Suprapubic skin (tissue), 4 donors: Measurements from ENCODE around the gene GET4. TPM values are rescaled to one million over a fixed set of nuclear protein-coding genes. Genes with fewer than 3 reads are reported as not detected.

Experiments used
- DNase-seq, 2 donors: peaks; one replicate each; pipeline ENCODE4 v3.0.0-alpha.2; 2019; ENCODE audit warnings: low spot score in 2 of 2
- H3K27ac ChIP-seq: fragments of 200-600 bp; sonication (generic); one replicate; pipeline ENCODE4 v1.5.1; 2019
- H3K27me3 ChIP-seq: fragments of 200-600 bp; sonication (generic); one replicate; pipeline ENCODE4 v1.5.1; 2019
- H3K36me3 ChIP-seq: fragments of 200-600 bp; sonication (generic); one replicate; pipeline ENCODE4 v1.5.1; 2019
- H3K4me1 ChIP-seq: fragments of 200-600 bp; sonication (generic); one replicate; pipeline ENCODE4 v1.5.1; 2019
- H3K4me3 ChIP-seq: fragments of 200-600 bp; sonication (generic); one replicate; pipeline ENCODE4 v1.5.1; 2019; ENCODE audit warnings: mild to moderate bottlenecking
- H3K9me3 ChIP-seq: fragments of 200-600 bp; sonication (generic); one replicate; pipeline ENCODE4 v1.5.1; 2019
- EP300 ChIP-seq: sonication (generic); formaldehyde crosslinking; IDR thresholded peaks from one replicate; pipeline ENCODE4 v1.6.1; 2017; ENCODE audit warnings: antibody characterized with exemption
- POLR2A ChIP-seq, 2 donors: fragments of 450-650 bp; IDR thresholded peaks; one replicate each; pipeline ENCODE4 v1.6.1; 2017; ENCODE audit warnings: antibody characterized with exemption in 2 of 2, mild to moderate bottlenecking in 2 of 2, moderate library complexity in 2 of 2
- POLR2AphosphoS5 ChIP-seq, 3 donors: sonication (generic); formaldehyde crosslinking; IDR thresholded peaks; one replicate each; pipeline ENCODE4 v1.6.1; 2017; ENCODE audit warnings: antibody characterized with exemption in 3 of 3
- WGBS: methylation state at CpG from one replicate; pipeline ENCODE4 v1.1.5; 2018; 5-methylcytosine and 5-hydroxymethylcytosine counted together
- total RNA-seq, 4 donors: library from RNA; depleted of rRNA; stranded (reverse); fragments of >200 nt; gene quantifications; one replicate each; pipeline ENCODE4 v1.1.0, GENCODE V29; 2016
- TF ChIP-seq, protein P1 (sequence below), 2 donors: fragments of 200-600 bp in 1 of 2; fragments of 450-650 bp in 1 of 2; sonication (generic) in 1 of 2; IDR thresholded peaks; one replicate each; pipeline ENCODE4 v1.5.1; 2016 to 2019; ENCODE audit warnings: antibody characterized with exemption in 2 of 2, mild to moderate bottlenecking in 1 of 2, moderate library complexity in 1 of 2

Gene GET4
- total RNA-seq, 4 donors from 2014 or later, result 27.7 to 58.2 (median 47.8) TPM

DNA sequence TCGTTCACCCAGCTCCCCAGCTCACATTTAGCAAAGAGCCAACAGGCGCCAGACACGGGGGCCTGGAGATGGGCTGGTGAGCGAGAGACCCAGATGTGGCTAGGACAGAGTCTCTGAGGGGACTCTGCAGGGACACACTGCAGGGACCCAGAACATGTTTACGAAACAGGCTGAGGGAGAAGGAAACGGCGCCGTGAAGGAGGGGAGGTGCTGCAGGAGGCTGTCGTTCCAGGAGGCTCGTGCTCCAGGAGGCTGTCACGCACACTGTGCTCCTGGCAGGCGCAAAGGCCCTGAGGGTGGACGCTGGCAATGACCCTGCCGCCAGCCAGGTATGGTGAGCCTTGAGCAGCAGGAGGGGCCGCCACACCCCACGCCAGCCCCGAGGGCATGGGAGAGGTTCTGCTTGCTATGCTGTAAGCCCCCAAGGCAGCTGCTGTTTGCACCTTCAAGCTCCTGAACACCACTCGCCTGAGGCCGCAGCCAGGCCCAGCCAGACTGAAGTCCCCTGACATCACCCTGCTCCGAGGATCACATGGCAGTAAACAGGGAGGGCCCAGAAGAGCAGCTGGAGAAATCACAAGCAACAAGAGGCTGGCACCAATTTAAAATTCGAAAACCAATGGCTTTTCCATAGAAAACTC, 50.8 kb downstream of the GET4 start:
- peak; percentile 60 to 76 for DNase-seq
- Histone ChIP-seq H3K27ac (no peak overlapping the region), H3K4me1 (peaks cover 22% of the 10 kb centered on the region), H3K9me3 (no peaks in the 10 kb centered on the region), H3K4me3 (no peak overlapping the region), H3K36me3 (no peaks in the 10 kb centered on the region), H3K27me3 (peaks cover 3% of the 10 kb centered on the region)
- no peak for TF ChIP-seq POLR2A (IDR thresholded peaks at IDR 0.05)
- no peak for TF ChIP-seq EP300
- TF ChIP-seq, protein P1, sequence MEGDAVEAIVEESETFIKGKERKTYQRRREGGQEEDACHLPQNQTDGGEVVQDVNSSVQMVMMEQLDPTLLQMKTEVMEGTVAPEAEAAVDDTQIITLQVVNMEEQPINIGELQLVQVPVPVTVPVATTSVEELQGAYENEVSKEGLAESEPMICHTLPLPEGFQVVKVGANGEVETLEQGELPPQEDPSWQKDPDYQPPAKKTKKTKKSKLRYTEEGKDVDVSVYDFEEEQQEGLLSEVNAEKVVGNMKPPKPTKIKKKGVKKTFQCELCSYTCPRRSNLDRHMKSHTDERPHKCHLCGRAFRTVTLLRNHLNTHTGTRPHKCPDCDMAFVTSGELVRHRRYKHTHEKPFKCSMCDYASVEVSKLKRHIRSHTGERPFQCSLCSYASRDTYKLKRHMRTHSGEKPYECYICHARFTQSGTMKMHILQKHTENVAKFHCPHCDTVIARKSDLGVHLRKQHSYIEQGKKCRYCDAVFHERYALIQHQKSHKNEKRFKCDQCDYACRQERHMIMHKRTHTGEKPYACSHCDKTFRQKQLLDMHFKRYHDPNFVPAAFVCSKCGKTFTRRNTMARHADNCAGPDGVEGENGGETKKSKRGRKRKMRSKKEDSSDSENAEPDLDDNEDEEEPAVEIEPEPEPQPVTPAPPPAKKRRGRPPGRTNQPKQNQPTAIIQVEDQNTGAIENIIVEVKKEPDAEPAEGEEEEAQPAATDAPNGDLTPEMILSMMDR (IDR thresholded peaks at IDR 0.05), result no peak
- TF ChIP-seq POLR2AphosphoS5 (IDR thresholded peaks at IDR 0.05), result no peak
- 39% methylated on average over 17 of the region's 21 CpGs for WGBS

DNA sequence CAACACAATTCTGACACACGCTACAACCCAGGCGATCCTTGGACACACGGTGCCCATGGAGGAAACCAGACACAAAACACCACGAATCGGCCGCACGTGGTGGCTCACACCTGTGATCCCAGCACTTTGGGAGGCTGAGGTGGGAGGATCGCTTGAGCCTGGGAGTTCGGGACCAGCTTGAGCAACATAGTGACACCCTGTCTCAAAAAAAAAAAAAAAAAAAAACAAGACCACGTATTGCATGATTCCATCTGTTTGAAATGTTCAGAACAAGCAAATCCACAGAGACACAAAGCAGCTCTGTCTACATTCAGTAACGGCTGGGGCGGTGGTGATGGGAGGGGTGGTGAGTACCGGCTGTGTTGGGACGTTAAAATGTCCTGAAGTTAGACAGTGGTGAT, 53.0 kb downstream of the GET4 start:
- Histone ChIP-seq H3K4me3 (no peak overlapping the region), H3K27ac (peak overlapping the region; percentile 47), H3K4me1 (peaks cover 4% of the 10 kb centered on the region), H3K9me3 (no peaks in the 10 kb centered on the region), H3K27me3 (no peaks in the 10 kb centered on the region), H3K36me3 (no peaks in the 10 kb centered on the region)
- TF ChIP-seq POLR2A (IDR thresholded peaks at IDR 0.05) (no peak), POLR2AphosphoS5 (IDR thresholded peaks at IDR 0.05) (no peak), EP300 (no peak)
- TF ChIP-seq, protein P1 (IDR thresholded peaks at IDR 0.05), result no peak
- 68% methylated on average over 14 of the region's 14 CpGs for WGBS
- peak in 1 of 2 donors; percentile 41 for DNase-seq

DNA sequence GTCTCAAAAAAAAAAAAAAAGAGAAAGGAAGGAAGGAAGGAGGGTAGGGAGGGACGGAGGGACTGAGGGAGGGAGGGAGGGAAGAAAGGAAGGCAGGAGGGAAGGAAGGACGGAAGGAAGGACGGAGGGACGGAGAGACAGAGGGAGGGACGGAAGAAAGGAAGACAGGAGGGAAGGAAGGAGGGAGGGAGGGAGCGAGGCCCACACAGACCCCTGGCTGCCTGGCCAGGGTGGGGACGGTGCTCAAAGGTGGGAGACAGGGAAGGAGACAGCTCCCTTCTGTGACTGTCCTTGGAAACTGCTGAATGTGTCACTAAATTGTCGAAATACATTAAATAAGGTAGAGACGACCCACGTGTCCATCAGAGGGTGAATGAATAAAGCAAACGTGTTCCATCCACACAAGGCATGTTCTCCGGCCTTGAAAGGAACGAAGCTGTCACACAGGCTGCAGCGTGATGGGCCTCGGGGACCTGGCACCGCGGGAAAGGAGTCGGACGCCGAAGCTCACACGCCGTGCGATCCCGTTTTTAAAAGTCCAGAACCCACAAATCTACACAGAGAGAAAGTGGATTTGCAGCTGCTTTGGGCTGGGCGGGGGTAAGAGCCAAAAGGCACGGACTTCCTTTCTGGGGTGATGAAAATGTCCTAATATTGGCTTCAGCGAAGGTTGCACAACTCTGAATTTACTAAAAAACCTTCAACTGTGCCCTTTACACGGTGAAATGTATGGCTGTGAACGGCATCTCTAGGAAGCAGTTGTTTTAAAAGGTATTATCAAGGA, 54.8 kb downstream of the GET4 start:
- Histone ChIP-seq H3K36me3 (no peaks in the 10 kb centered on the region), H3K4me3 (no peak overlapping the region), H3K9me3 (no peaks in the 10 kb centered on the region), H3K27ac (no peak overlapping the region), H3K27me3 (no peaks in the 10 kb centered on the region), H3K4me1 (no peaks in the 10 kb centered on the region)
- 76% methylated on average over 29 of the region's 29 CpGs for WGBS
- peak in 1 of 2 donors; percentile 37 for DNase-seq
- TF ChIP-seq, protein P1 (IDR thresholded peaks at IDR 0.05), result no peak

DNA sequence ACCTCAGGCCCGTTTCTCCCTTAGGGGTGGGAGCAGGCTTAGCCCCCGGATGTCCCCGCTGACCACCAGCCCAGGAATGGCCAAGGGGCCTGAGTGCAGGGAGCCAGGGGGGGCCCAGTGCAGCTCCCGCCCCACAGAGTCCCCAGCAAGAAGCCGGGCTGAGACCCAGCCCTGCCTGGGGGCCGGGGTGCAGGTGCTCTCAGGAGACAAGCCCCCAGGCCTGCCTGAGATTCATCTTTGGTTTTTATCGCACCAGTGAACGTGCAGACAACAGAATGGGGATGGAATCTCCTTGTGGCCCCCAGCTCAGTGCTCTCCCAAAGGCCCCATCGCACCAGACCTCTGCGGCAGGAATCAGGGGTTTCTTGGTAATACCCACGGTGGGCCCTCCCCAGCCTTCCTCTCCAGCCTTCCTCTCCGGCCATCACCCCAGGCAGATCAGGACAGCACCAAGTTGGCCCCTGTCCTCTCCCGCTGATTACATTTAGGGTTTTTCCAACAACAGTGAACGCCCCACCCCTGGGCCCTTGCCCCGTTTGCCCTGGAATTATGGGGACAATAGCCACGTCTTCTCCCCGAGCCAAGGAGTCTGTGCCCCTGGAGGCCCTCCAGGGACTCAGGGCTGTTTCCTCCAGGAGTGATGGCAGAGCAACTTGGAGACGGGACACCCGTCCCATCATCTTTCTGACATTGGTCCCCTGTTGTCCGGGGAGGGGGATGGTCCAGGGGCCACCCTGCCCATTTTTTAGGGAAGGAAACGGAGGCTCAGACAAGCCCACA, 55.7 kb downstream of the GET4 start:
- DNase-seq, result peak in 1 of 2 donors; percentile 52
- no peaks in the 10 kb centered on the region for H3K9me3 ChIP-seq
- whole genome bisulfite sequencing, result 76% methylated on average over 19 of the region's 21 CpGs

More for the DNA sequence above, 55.7 kb downstream of the GET4 start:
- TF ChIP-seq, protein P1 (IDR thresholded peaks at IDR 0.05), result no peak
- no peak for TF ChIP-seq POLR2AphosphoS5 (IDR thresholded peaks at IDR 0.05)
- no peak for TF ChIP-seq POLR2A (IDR thresholded peaks at IDR 0.05)
- no peak for TF ChIP-seq EP300
- Histone ChIP-seq H3K36me3 (no peaks in the 10 kb centered on the region), H3K27me3 (no peaks in the 10 kb centered on the region), H3K4me1 (no peaks in the 10 kb centered on the region), H3K27ac (no peak overlapping the region), H3K4me3 (no peak overlapping the region)
